ENCODE data around the gene BIN1.

DNA sequence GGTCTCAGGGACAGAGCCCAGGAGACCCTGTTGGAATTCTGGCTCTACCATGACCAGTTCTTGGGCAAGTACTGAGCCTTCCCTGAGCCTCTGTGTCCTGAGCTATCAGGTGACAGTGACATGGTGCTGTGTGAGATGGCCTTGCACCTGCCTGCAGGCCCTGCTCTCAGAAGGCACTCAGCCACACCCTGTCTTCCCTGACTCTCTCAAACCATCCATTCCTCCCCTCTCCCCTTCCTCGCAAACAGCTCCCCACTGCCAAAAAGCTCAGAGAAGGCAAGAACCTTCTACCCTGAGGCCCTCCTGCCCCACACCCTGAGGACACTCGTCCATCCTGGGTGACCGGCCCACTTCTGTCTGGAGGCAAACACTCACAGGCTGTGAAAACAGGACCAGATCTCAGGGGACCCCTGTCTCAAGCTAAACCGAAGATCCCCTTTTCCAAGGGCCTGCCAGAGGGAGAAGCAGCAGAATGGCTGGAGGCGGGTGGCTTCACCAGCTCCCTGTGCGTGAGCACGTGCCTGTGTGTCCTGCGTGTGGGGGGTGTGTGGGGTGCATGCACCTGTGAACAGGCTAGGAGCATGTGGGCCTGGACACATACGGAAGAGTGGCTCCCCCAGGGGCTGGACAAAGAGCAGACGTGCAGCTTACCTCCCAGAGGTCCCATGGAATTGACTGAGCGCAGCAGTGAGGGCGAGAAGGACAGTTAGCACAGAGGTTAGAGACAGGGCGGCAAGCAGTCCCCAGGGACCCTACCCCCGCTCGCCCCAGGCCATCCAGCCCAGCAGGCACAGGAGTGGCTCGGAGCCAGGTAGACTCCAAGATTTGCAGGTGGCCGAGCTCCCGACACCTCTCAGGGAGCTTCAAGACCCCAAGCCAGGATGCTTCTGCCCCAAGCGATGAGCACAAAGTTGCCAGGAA, 53.9 kb downstream of the BIN1 start:
- TF ChIP-seq POLR2A (IDR thresholded peaks at IDR 0.05), result no peak
- no peak for TF ChIP-seq EP300 (IDR thresholded peaks at IDR 0.05)
- TF ChIP-seq, protein P1, sequence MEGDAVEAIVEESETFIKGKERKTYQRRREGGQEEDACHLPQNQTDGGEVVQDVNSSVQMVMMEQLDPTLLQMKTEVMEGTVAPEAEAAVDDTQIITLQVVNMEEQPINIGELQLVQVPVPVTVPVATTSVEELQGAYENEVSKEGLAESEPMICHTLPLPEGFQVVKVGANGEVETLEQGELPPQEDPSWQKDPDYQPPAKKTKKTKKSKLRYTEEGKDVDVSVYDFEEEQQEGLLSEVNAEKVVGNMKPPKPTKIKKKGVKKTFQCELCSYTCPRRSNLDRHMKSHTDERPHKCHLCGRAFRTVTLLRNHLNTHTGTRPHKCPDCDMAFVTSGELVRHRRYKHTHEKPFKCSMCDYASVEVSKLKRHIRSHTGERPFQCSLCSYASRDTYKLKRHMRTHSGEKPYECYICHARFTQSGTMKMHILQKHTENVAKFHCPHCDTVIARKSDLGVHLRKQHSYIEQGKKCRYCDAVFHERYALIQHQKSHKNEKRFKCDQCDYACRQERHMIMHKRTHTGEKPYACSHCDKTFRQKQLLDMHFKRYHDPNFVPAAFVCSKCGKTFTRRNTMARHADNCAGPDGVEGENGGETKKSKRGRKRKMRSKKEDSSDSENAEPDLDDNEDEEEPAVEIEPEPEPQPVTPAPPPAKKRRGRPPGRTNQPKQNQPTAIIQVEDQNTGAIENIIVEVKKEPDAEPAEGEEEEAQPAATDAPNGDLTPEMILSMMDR (IDR thresholded peaks at IDR 0.05), result no peak
